GM10248 (cell line): ENCODE data around the gene JAKMIP1.

Source experiments
- CTCF ChIA-PET: fragments of 300-600 bp; sonication (Branson Sonifier 250); formaldehyde crosslinking; extraction: SDS; loops from one replicate; lab custom pipeline; 2021; ENCODE audit warnings: antibody characterized with exemption; lab: Yijun Ruan, JAX
- POLR2A ChIA-PET: fragments of 350-650 bp; sonication (Branson Sonifier 250); formaldehyde crosslinking; extraction: SDS; loops from one replicate; lab custom pipeline; 2020; ENCODE audit warnings: antibody characterized with exemption; lab: Yijun Ruan, JAX
- DNase-seq: peaks from one replicate; pipeline ENCODE4 v3.0.0; 2012; ENCODE audit errors: extremely low spot score
- CTCF ChIP-seq: IDR thresholded peaks from 2 replicates; pipeline ENCODE4 v1.5.1; 2012; ENCODE audit warnings: mild to moderate bottlenecking, low read depth; ENCODE audit errors: extremely low read depth, missing control alignments, control extremely low read depth

JAKMIP1 gene

DNA sequence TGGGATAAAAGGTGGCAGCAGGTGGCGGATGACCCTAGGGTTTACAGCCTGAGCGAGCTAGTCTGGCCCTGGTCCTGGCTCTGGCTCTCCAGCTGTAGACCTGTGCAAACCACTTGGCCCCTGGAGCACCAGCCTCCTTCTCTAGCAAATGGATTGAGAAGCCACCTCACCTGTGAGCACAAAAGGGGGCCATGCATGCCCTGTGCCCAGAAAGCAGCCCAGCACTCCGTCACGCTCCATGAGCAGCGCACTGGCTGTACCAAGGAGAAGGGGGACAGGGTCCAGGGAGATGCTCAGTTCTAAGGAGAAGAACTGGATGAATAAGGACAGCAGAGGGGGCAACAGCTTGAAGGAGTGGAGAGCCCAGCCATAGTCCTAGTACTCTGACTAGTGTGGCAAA lies 135.2 kb downstream of the JAKMIP1 start:
- TF ChIP-seq CTCF, result no peak
- POLR2A ChIA-PET, result no interaction called here
- CTCF ChIA-PET, result no interaction called here
- no peak for DNase-seq

DNA sequence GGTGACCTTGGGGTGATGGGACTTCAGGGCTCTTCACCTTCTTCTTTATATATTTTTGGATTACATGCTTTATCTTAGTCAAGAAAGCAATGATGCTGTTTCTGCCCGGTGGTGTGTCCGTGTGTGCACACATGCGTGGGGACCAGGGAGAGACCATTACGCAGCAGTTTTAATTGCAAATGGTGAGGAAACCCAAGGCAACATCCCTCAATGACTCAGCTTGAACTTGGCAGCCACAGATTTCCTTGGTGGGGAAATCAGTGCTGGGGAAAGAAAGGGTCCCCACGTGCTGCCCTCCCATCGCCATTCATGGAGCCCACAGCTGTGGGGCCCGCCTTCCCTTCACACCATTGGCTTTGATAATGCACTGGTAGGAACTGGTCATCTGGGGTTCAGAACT lies 136.0 kb downstream of the JAKMIP1 start:
- no peak for DNase-seq
- POLR2A ChIA-PET, result no interaction called here
- TF ChIP-seq CTCF, result no peak
- CTCF ChIA-PET, result no interaction called here

- ChIA-PET CTCF (no interaction called here), POLR2A (no interaction called here)
- TF ChIP-seq CTCF, result no peak
- no peak for DNase-seq
Observed at GRCh38 chr4:6063684-6064083, 136.7 kb downstream of the JAKMIP1 start.

DNA sequence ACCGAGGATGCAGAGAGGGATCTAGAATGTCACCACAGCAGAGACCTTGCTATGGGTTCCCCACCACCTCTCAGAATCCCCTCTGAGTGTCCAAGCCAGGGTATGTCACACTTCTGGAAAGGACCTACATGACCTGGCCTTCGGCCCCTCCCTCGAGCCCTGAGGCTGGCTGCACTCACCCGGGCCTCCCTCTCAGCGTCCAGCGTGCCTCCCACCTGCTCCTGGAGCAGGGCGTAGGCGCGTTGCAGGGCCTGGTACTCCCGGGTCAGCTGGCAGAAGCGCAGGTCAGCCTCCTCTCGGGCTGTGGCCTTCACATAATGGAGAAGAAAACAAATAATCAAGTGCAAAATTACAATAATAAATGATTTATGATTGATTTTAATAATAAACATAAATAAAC lies 138.2 kb downstream of the JAKMIP1 start:
- no peak for DNase-seq
- TF ChIP-seq CTCF, result no peak
- POLR2A ChIA-PET, result no interaction called here
- CTCF ChIA-PET, result no interaction called here

GRCh38 chr4:6059375-6059805 lies 141.0 kb downstream of the JAKMIP1 start:
- ChIA-PET POLR2A (no interaction called here), CTCF (no interaction called here)
- no peak for DNase-seq
- no peak for TF ChIP-seq CTCF

DNA sequence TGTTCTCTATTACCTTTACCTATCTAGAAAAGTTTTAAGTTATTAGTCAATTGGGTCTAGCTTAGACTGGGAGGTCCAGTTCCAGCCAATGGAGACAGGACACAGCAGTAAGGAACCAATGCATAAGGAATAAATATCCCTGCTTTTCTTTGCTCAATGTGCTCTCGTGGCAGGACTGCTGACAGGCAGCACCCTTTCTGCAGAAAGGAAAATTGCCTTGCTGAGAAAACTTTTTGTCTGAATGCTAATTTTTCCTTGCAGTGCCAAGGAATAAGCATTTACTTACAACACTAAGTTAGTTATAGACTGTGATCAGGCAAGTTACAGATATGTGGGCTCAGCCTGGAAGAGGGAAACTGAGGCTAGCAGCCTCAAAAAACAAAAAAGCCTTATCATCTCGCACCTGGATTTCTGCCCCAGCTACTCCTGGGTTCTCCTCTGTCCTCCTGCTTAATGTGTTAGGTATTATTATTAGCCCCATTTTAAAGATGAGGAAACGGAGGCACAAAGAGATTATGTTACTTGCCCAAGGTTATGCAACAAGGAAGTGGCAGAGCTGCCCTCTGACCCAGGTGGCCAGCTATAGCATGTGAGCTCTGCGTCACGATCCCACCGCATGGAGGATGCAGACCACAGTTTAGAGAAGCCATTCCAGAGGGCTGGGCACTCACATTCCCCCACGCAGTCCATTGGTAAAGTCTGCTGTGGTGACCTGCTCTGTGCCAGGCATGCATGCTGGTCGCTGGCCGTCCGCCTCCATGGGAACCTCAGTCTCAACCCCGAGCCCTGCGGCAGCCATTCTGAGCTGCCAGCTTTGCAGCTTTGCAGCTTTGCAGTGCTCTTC lies 141.6 kb downstream of the JAKMIP1 start:
- no peak for DNase-seq
- no peak for TF ChIP-seq CTCF
- POLR2A ChIA-PET, result no interaction called here
- CTCF ChIA-PET, result interaction anchor here (0.8 kb wide), 1 partner anchor 60 kb away, joined by 3 read pairs; no protein-coding TSS in a partner anchor
